Stimulated activated naive CD4-positive, alpha-beta T cell (primary cell): ENCODE results near the gene RPS6KA5.
A peak's percentile ranks its signal among the peaks of the same experiment; 100 is the strongest.
"Not testable (repeated sequence)": the region's sequence is repeated elsewhere in the genome, so short reads cannot be mapped to it uniquely, and the experiment has no call there.

Experiments
- DNase-seq, 6 experiments: peaks; one replicate each; lab custom pipeline; 2025; lab: John Stamatoyannopoulos, UW

The RPS6KA5 gene

GRCh38 chr14:90939252-90939795 is 121.1 kb downstream of the RPS6KA5 start:
- not testable (repeated sequence) for DNase-seq

- no peak for DNase-seq
Measured at GRCh38 chr14:90938615-90939014, 121.8 kb downstream of the RPS6KA5 start.

- DNase-seq = no peak
Measured at GRCh38 chr14:90936757-90937440, 123.5 kb downstream of the RPS6KA5 start.

DNA sequence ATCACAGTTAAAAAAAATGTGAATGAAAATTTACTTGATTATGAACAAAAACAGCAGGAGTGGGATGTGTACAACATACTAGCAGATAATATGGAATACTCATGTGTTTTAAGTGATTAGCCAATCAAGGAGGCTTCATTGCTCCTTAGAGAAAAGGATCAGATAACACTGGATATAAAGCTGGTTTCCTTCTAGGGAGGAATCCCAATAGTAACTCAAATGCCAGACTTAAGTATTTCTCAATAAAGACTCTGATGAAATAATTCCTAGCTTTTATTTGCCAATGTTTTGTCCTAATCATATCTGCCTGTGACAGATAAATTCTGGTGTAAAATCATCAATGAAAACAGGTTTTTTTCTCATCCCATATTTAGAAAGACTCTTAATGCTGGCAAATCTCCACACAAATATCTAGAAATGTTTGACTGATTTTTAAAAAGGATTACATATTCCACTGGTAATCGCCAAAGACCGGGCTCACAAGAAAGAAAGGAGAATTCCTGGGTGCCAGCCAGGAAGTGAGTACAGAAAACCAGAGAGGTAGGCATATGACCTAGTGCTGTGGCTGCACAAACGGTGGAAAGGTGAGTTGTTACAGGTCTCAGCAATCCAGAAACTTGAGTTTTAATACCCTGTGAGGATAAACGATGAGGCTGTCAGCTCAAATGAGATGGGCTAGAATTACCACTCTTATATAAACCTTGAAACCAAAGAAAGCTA is 135.7 kb downstream of the RPS6KA5 start:
- no peak for DNase-seq

DNA sequence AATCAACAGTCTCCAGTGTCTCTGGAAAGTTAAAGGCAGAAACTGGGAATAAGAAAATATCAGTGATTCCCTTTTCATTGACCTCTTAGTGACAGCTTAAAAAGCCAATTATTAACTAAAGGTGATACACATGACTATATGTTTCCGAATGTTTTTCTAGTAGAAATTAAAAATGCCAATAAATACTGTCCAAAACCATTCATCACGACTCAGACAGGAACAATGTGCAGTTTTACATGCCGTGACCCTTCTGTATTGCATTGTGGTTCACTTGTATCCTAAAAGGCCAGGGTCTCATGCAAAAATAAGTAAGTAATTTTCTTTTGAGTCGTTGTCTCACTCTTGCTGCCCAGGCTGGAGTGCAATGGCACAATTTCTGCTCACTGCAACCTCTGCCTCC is 138.3 kb downstream of the RPS6KA5 start:
- DNase-seq = no peak

- DNase-seq = no peak
Measured at GRCh38 chr14:90911121-90911520, 149.3 kb downstream of the RPS6KA5 start.

GRCh38 chr14:90907178-90907577 is 153.3 kb downstream of the RPS6KA5 start:
- DNase-seq = no peak

DNA sequence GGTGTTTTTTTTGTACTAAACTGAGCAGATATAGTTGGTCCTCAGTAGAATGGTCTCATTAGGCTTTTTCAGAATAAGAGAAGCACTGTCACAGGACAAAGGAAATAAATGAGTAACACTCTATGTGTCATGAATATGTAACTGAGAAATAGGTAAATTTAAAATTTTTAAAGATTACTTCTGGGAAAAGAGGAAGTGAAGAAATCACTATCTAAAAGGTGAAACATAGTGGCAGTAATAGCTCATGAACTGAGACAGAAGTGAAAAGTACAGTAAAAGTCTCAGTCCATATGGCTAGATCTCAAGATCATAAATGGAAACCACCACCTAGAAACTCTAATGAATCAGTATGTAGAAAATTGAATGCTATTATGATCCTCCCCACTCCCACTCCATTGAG is 154.9 kb downstream of the RPS6KA5 start:
- no peak for DNase-seq

GRCh38 chr14:90903101-90903500 is 157.3 kb downstream of the RPS6KA5 start:
- peak; percentile 10 to 72 (median 40) for DNase-seq

- DNase-seq = no peak
Measured at GRCh38 chr14:90900476-90901083, 159.9 kb downstream of the RPS6KA5 start.

GRCh38 chr14:90897022-90897421 is 163.4 kb downstream of the RPS6KA5 start:
- DNase-seq = no peak

DNA sequence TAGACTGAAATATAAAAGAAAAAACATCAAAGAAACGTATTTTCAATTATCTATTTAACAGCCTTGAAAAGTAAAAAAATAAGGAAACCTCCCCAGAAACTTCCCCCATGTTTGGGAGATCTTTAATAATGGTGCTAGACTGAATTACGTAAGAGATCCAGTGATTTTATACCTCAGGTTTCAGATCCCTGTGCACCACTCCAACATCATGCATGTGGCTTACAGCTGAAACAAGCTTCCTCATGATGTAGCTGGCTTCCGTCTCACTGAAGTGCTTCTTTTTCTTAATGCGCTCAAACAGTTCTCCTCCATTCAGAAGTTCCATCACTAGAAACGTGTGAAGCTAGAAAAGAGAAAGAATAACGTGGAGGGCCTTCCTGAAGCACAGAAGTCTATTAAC is 166.2 kb downstream of the RPS6KA5 start:
- no peak for DNase-seq

- DNase-seq = no peak
Measured at GRCh38 chr14:90893510-90893909, 166.9 kb downstream of the RPS6KA5 start.

DNA sequence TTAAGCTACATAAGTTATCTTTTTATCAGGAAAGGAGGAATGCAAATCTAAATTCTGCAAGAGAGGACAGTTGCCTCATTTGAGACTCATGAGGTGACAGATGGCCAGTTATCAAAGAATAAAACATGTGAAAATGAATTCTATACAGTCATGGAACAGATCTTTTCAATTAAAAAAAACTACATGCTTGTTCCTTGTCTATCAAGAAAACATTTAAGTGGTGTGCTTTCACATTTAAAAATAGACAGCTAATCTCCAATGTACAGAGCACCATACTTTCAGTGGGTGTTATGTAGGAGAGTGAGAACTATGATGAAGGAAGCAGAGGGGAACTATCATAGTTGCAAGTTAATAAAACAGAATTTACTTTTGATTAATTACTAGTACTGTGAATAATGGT is 167.5 kb downstream of the RPS6KA5 start:
- DNase-seq = no peak

GRCh38 chr14:90891326-90891725 is 169.1 kb downstream of the RPS6KA5 start:
- DNase-seq = no peak

GRCh38 chr14:90890322-90891020 is 170.0 kb downstream of the RPS6KA5 start:
- DNase-seq = no peak

DNA sequence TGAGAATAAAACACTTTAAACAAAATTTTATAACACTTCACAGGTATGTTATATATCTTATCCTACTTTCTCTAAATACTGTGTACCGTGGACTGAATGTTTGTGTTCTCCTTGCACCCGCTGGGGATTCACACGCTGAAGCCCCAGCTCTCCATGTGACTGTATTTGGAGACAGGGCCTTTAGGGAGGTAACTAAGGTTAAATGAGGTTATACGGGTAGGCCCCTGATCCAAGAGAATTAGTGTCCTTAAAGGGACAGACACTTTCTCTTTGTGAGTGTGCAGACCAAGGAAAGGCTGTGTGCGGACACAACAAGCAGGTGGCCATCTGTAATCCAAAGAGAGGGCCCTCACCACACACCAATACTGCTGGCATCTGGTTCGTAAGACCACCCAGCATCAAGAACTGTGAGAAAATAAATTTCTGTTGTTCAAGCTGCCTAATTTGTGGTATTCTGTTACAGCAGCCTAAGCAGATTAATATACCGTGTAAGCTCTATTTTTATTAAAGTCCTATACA is 174.1 kb downstream of the RPS6KA5 start:
- no peak for DNase-seq

DNA sequence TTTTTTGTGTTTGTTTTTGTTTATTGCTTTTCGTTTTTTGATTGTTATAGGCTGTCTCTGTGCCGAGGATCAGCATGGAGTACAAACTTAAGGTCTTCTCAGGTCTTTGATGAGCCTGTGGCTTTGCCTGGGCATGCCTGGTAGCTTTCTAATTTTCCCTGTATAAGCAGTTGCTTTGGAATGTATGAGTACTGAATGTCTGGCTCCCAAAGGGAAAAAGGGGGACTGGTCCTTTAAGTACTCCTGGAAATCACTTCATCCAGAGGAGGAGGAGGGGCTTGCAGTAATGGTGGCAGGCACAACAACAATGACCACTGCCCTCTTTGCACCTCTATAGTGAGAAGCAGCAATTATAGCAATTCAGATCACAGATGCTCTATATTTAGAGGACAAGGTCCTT is 176.7 kb downstream of the RPS6KA5 start:
- no peak for DNase-seq

DNA sequence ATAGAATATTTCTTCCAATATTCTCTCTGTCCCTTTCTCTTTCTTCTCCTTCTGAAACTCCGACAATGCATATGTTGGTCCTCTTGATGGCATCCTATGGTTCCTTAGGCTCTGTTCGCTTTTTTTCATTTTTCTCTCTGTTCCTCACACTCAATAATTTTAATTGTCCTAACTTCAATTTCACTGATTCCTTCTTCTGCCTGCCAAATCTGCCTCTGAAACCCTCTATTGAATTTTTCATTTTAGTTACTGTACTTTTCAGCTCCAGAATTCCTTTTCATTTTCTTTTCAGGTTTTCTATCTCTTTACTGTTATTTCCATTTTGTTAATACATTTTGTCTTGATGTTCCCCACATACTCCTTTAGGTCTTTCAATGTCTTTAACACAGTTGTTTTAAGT is 177.2 kb downstream of the RPS6KA5 start:
- no peak for DNase-seq

DNA sequence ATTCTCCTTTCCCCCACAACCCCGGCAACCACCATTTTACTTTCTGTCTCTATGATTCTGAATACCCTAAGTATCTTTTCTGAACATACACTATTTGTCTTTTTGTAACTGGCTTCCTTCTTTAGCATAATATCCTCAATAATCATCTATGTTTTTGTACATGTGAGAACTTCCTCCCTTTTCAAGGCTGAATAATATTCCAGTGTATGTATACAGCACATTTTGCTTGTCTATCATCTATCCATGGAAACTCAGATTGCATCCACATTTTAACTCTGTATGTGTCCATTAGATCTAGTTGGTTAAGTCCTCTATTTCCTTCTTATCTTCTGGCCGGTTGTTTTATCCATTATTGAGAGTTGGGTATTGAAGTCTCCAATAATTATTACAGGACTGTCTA is 180.2 kb downstream of the RPS6KA5 start:
- no peak for DNase-seq

DNA sequence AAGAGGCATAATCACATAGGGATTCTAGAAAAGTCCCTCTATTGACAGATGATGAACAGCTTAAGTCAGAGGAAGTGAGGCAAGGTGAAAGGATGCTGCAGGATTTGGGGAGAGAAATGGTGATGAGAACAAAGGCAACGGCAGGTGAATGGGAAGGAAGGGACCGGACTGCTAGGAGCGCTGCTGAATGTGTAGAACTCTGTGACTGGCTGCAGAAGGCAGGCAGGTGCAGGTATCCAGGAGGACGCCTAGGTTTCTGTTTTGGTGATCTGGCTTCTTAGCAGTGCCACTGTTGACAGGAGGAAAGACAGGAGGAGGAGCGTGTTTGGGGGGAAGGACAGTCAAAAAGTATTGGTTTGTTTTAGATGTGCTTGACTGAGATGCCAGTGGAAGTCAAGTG is 185.8 kb downstream of the RPS6KA5 start:
- DNase-seq = no peak

GRCh38 chr14:90871605-90872233 is 188.7 kb downstream of the RPS6KA5 start:
- no peak for DNase-seq
